ENCODE measurements around the gene SMAD5. TPM values are rescaled to one million over a fixed set of nuclear protein-coding genes. Genes with fewer than 3 reads are reported as not detected.

SMAD5 gene
- total and polyA plus RNA-seq, 2 experiments from 2014 or later = 25.7 to 130 TPM

GRCh38 chr5:136207631-136208030, 75.0 kb downstream of the SMAD5 start:
- no peak for TF ChIP-seq CTCF (IDR thresholded peaks at IDR 0.05; ENCODE audit: low read depth, low read length)
- Histone ChIP-seq H3K27me3 (peaks cover 7% of the 10 kb centered on the region), H3K9me3 (ENCODE audit: low read depth) (no peaks in the 10 kb centered on the region), H3K4me1 (ENCODE audit: low read depth) (peaks cover 6% of the 10 kb centered on the region), H3K27ac (no peak overlapping the region), H3K36me3 (no peaks in the 10 kb centered on the region), H3K4me3 (no peak overlapping the region)
- DNase-seq (ENCODE audit: low read depth in 1 of 2, low spot score in 1 of 2) = no peak

GRCh38 chr5:136208916-136209315, 76.3 kb downstream of the SMAD5 start:
- H3K4me1 ChIP-seq (ENCODE audit: low read depth) = no peaks in the 10 kb centered on the region
- H3K27ac ChIP-seq = no peak overlapping the region
- H3K9me3 ChIP-seq (ENCODE audit: low read depth) = no peaks in the 10 kb centered on the region
- H3K27me3 ChIP-seq = peaks cover 12% of the 10 kb centered on the region
- no peak for DNase-seq (ENCODE audit: low read depth in 1 of 2, low spot score in 1 of 2)
- H3K36me3 ChIP-seq = no peaks in the 10 kb centered on the region
- no peak overlapping the region for H3K4me3 ChIP-seq
- TF ChIP-seq CTCF (IDR thresholded peaks at IDR 0.05; ENCODE audit: low read depth, low read length) = no peak

- TF ChIP-seq CTCF (IDR thresholded peaks at IDR 0.05; ENCODE audit: low read depth, low read length) = no peak
- no peak for DNase-seq (ENCODE audit: low read depth in 1 of 2, low spot score in 1 of 2)
- Histone ChIP-seq H3K4me3 (no peak overlapping the region), H3K4me1 (ENCODE audit: low read depth) (no peaks in the 10 kb centered on the region), H3K27me3 (peaks cover 14% of the 10 kb centered on the region), H3K36me3 (no peaks in the 10 kb centered on the region), H3K9me3 (ENCODE audit: low read depth) (no peaks in the 10 kb centered on the region), H3K27ac (no peak overlapping the region)
Measured at GRCh38 chr5:136209346-136209910, 76.8 kb downstream of the SMAD5 start.

DNA sequence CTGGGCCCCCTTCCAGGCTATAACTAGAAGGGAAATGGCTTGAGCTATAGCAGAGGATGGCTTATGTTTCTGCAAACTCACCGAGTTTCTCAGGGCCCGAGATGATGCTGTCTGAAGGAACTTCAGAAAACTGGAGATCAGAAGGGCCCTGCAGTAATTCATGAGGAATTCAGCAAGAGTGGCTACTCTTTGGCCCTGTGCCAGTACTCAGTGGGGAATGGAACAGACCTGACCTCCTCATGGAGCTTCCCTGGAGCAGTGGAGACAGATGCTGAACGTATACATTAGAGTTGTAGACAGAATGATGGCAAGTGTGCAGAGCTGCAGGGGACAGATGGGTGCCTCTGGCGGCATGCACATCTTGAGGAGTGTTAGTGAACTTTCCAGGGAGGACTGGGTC, 77.6 kb downstream of the SMAD5 start:
- Histone ChIP-seq H3K27me3 (peaks cover 14% of the 10 kb centered on the region), H3K4me3 (no peak overlapping the region), H3K9me3 (ENCODE audit: low read depth) (no peaks in the 10 kb centered on the region), H3K36me3 (no peaks in the 10 kb centered on the region), H3K4me1 (ENCODE audit: low read depth) (no peaks in the 10 kb centered on the region), H3K27ac (no peak overlapping the region)
- no peak for TF ChIP-seq CTCF (IDR thresholded peaks at IDR 0.05; ENCODE audit: low read depth, low read length)
- DNase-seq (ENCODE audit: low read depth in 1 of 2, low spot score in 1 of 2) = peak in 1 of 2 donors; percentile 29

GRCh38 chr5:136211282-136212040, 78.8 kb downstream of the SMAD5 start:
- Histone ChIP-seq H3K9me3 (ENCODE audit: low read depth) (no peaks in the 10 kb centered on the region), H3K27me3 (peaks cover 14% of the 10 kb centered on the region), H3K4me3 (no peak overlapping the region), H3K36me3 (no peaks in the 10 kb centered on the region), H3K27ac (no peak overlapping the region), H3K4me1 (ENCODE audit: low read depth) (no peaks in the 10 kb centered on the region)
- TF ChIP-seq CTCF (IDR thresholded peaks at IDR 0.05; ENCODE audit: low read depth, low read length) = no peak
- no peak for DNase-seq (ENCODE audit: low read depth in 1 of 2, low spot score in 1 of 2)

Measured in cardiac muscle cell (in vitro differentiated cells and primary cell).